ENCODE results near the gene EMP2.

EMP2 gene

DNA sequence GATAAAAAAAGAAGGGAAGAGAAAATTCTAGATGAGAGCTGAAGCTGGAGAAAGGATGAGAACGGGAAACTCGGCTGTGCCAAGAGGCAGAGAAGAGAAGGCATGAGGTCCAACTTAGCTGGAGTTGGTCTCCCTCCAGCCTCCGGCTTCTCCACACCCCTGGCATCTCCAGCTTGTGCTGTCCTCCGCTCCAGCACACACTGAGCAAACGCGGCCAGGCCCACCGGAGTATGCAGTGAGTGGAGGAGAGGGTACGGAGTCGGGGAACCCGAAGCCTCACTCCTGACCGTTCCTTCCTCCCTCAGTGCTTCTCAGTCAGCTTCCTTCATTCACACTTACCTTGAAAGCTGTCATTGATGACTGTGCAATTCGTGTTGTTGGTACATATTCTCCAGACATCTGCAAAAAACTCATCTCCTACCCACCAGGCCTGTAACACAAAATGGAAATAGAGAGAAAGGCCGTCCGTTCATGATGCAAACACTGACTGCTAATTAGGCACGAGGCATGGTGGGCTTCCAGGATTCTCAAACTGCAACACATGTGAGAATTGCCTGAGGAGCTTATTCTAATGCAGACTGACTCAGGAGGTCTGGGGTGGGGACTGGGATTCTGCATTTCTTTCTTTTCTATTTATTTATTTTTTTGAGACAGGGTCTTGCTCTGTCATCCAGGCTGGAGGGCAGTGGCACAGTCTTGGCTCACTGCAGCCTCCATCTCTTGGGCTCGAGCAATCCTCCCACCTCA is 37.0 kb downstream of the EMP2 start:
- TF ChIP-seq, protein P1, sequence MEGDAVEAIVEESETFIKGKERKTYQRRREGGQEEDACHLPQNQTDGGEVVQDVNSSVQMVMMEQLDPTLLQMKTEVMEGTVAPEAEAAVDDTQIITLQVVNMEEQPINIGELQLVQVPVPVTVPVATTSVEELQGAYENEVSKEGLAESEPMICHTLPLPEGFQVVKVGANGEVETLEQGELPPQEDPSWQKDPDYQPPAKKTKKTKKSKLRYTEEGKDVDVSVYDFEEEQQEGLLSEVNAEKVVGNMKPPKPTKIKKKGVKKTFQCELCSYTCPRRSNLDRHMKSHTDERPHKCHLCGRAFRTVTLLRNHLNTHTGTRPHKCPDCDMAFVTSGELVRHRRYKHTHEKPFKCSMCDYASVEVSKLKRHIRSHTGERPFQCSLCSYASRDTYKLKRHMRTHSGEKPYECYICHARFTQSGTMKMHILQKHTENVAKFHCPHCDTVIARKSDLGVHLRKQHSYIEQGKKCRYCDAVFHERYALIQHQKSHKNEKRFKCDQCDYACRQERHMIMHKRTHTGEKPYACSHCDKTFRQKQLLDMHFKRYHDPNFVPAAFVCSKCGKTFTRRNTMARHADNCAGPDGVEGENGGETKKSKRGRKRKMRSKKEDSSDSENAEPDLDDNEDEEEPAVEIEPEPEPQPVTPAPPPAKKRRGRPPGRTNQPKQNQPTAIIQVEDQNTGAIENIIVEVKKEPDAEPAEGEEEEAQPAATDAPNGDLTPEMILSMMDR (IDR thresholded peaks at IDR 0.05; ENCODE audit: control extremely low read depth, extremely low read depth, low read depth, missing control alignments) = no peak
- POLR2A ChIA-PET = no interaction called here
- DNase-seq (ENCODE audit: extremely low spot score) = no peak
- CTCF ChIA-PET = interaction anchor here (1.0 to 2.5 kb wide), 3 partner anchors 10 to 28 kb away, joined by 3 to 8 read pairs (median 3); no protein-coding TSS in a partner anchor

DNA sequence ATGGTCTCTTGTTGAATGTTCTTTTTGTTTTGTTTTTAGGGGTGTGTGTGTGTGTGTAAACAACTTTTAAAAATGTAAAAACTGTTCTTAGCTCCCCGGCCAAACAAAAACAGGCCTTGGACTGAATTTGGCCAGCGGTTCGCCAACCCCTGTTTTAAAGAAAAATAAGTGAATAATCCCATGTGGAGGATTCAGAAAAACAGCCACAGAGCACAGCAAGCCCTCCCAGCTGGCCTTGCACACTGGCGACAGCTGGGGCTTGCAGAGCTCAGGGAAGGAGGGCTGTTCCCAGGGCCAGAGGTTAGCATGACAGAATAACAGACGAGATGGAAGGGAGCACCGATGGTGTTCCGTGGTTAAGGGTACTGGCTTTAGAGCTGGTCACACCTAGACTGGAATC is 39.0 kb downstream of the EMP2 start:
- CTCF ChIA-PET = interaction anchor here (1.0 to 1.1 kb wide), 2 partner anchors 11 kb away, joined by 3 to 5 read pairs; no protein-coding TSS in a partner anchor
- TF ChIP-seq, protein P1 (IDR thresholded peaks at IDR 0.05; ENCODE audit: control extremely low read depth, extremely low read depth, low read depth, missing control alignments) = no peak
- POLR2A ChIA-PET = no interaction called here

DNA sequence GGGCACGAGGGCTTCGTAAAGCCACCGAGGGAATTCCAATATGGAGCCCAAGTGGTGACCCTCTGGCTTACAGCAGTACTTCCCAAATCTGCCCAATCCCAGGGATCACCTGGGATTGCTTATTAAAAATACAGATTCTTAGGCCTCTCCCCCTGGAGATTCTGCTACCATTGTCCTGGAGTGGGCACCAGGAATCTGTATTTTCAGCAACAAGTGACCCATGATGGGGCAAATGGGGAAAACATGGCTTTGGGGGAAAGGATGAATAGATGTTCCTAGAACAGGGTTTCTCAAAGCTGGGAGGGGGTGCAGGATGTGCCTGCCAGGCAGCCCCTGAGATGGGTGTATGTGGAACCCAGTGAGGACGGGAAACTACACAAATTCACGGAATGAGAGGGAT is 40.6 kb downstream of the EMP2 start:
- TF ChIP-seq, protein P1 (IDR thresholded peaks at IDR 0.05; ENCODE audit: control extremely low read depth, extremely low read depth, low read depth, missing control alignments) = no peak
- ChIA-PET CTCF (no interaction called here), POLR2A (no interaction called here)

More for the DNA sequence above, 39.0 kb downstream of the EMP2 start:
- no peak for DNase-seq (ENCODE audit: extremely low spot score)

DNA sequence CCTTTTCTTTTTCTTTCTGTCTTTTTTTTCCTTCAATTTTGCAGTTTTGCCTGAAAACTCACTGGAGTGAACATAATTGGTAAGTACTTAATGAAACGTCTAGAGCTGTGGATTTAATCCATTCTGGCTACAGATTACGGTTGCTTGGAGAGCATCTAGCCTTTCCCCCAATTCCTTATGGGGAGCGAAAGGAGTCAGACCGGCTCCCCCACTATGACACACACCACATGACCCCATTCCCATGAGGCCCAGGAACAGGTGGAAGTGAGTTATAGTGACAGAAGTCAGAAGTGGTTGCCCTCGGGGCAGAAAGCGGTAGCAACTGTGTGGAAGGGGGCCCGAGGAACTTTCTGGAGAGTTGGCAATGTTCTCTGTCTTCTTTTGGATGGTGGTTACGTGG is 41.2 kb downstream of the EMP2 start:
- POLR2A ChIA-PET = no interaction called here
- TF ChIP-seq, protein P1 (IDR thresholded peaks at IDR 0.05; ENCODE audit: control extremely low read depth, extremely low read depth, low read depth, missing control alignments) = no peak
- DNase-seq (ENCODE audit: extremely low spot score) = no peak
- CTCF ChIA-PET = interaction anchor here (1.1 kb wide), 3 partner anchors 25 to 282 kb away, joined by 3 to 4 read pairs (median 4); no protein-coding TSS in a partner anchor

More for the DNA sequence above, 40.6 kb downstream of the EMP2 start:
- no peak for DNase-seq (ENCODE audit: extremely low spot score)

DNA sequence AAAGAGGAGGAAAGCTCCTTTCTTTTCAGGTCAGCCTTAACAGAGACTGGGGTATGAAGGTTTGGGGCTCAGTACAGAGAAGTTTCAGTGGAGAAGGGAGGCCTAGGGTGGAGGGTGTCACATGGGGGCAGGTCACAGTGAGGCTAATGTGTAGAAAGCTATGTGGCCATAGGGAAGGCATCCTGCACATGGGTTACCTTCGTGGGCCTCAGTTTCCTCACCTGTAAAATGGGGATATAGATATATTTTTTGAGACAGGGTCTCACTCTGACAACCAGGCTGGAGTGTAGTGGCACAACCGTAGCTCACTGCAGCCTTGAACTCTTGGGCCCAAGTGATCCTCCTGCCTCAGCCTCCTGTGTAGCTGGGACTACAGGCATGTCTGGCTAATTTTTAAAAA is 41.8 kb downstream of the EMP2 start:
- ChIA-PET CTCF (interaction anchor here (0.9 to 1.1 kb wide), 5 partner anchors 16 to 281 kb away, joined by 3 to 4 read pairs (median 3); no protein-coding TSS in a partner anchor), POLR2A (no interaction called here)
- DNase-seq (ENCODE audit: extremely low spot score) = no peak
- TF ChIP-seq, protein P1 (IDR thresholded peaks at IDR 0.05; ENCODE audit: control extremely low read depth, extremely low read depth, low read depth, missing control alignments) = no peak

DNA sequence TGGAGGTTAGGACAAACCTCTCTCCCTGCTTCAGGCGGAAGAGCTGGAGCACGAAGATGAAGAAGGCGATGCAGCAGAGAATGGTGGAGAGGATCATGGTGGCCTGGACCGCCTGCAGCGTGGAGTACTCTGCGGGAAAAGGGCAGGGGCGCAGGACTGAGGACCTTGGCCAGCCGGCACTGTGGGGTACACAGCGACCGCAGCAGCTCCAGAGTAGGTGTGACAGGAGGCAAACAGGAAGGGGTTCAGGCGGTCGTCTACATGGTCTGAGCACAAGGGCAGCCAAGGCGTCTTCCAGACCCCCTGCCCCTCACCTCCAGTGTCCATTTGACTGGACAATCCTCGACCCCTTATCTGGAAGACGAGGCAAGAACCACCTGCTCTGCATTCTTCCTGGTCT is 42.5 kb downstream of the EMP2 start:
- POLR2A ChIA-PET = no interaction called here
- TF ChIP-seq, protein P1 (IDR thresholded peaks at IDR 0.05; ENCODE audit: control extremely low read depth, extremely low read depth, low read depth, missing control alignments) = no peak
- CTCF ChIA-PET = interaction anchor here (0.9 to 1.1 kb wide), 4 partner anchors 15 to 281 kb away, joined by 3 to 4 read pairs (median 3); no protein-coding TSS in a partner anchor
- no peak for DNase-seq (ENCODE audit: extremely low spot score)
